Common myeloid progenitor, CD34-positive (primary cell): ENCODE measurements around the gene MAPK12.

Experiments used
- CTCF ChIA-PET: fragments of 350-600 bp; sonication (Branson Sonifier 250); formaldehyde crosslinking; loops from one replicate; lab custom pipeline; 2021; ENCODE audit warnings: antibody characterized with exemption; lab: Charles Lee
- POLR2A ChIA-PET: fragments of 350-600 bp; sonication (Branson Sonifier 250); formaldehyde crosslinking; loops from one replicate; lab custom pipeline; 2021; ENCODE audit warnings: antibody characterized with exemption; lab: Charles Lee
- DNase-seq, 3 donors: peaks; one replicate each; pipeline versions ENCODE4 v3.0.0 to v3.0.0-alpha.2; 2013
- H3K27ac ChIP-seq, 2 experiments: 1 replicate in 1 of 2; 2 replicates in 1 of 2; pipeline ENCODE4 v1.7.0; 2013; ENCODE audit warnings: inconsistent platforms in 2 of 2, low read length in 2 of 2, mild to moderate bottlenecking in 2 of 2, low read depth in 1 of 2, moderate library complexity in 1 of 2; ENCODE audit not compliant: severe bottlenecking in 2 of 2, insufficient read depth in 1 of 2, poor library complexity in 1 of 2
- H3K27me3 ChIP-seq, 5 experiments: replicated peaks in 2 of 5; 1 replicate in 3 of 5; 2 replicates in 2 of 5; pipeline versions ENCODE4 v1.6.1 to v1.7.0; 2013; ENCODE audit warnings: low read length in 4 of 5, mild to moderate bottlenecking in 2 of 5, moderate library complexity in 2 of 5, inconsistent platforms in 1 of 5; ENCODE audit not compliant: insufficient read depth in 5 of 5, control insufficient read depth in 4 of 5
- H3K36me3 ChIP-seq, 4 experiments: 1 replicate in 2 of 4; 2 replicates in 2 of 4; pipeline versions ENCODE4 v1.6.1 to v1.7.0; 2013; ENCODE audit warnings: low read length in 3 of 4, control low read depth in 1 of 4, mild to moderate bottlenecking in 1 of 4; ENCODE audit not compliant: control insufficient read depth in 4 of 4, insufficient read depth in 4 of 4
- H3K4me1 ChIP-seq, 4 experiments: 1 replicate in 3 of 4; 2 replicates in 1 of 4; pipeline versions ENCODE4 v1.6.1 to v1.7.1; 2013; ENCODE audit warnings: low read length in 3 of 4, mild to moderate bottlenecking in 3 of 4, control low read depth in 1 of 4, inconsistent platforms in 1 of 4, moderate library complexity in 1 of 4; ENCODE audit not compliant: control insufficient read depth in 4 of 4, insufficient read depth in 4 of 4; ENCODE audit errors: control extremely low read depth in 1 of 4
- H3K4me3 ChIP-seq, 7 experiments: 1 replicate in 4 of 7; 2 replicates in 3 of 7; pipeline versions ENCODE4 v1.5.1 to v1.7.0; 2013; ENCODE audit warnings: mild to moderate bottlenecking in 7 of 7, low read length in 6 of 7, moderate library complexity in 6 of 7, inconsistent platforms in 2 of 7, low read depth in 2 of 7, control low read depth in 1 of 7; ENCODE audit not compliant: insufficient read depth in 4 of 7, control insufficient read depth in 1 of 7; ENCODE audit errors: extremely low read depth in 1 of 7
- H3K9me3 ChIP-seq, 5 experiments: 1 replicate in 4 of 5; 2 replicates in 1 of 5; pipeline versions ENCODE4 v1.6.1 to v1.7.1; 2013; ENCODE audit warnings: low read length in 4 of 5, mild to moderate bottlenecking in 2 of 5, inconsistent platforms in 1 of 5, low read depth in 1 of 5, moderate library complexity in 1 of 5; ENCODE audit not compliant: control insufficient read depth in 4 of 5, insufficient read depth in 2 of 5; ENCODE audit errors: control extremely low read depth in 1 of 5
- WGBS: methylation state at CpG from one replicate; pipeline ENCODE4 v1.1.5; 2013; ENCODE audit not compliant: insufficient coverage; 5-methylcytosine and 5-hydroxymethylcytosine counted together

Gene MAPK12

DNA sequence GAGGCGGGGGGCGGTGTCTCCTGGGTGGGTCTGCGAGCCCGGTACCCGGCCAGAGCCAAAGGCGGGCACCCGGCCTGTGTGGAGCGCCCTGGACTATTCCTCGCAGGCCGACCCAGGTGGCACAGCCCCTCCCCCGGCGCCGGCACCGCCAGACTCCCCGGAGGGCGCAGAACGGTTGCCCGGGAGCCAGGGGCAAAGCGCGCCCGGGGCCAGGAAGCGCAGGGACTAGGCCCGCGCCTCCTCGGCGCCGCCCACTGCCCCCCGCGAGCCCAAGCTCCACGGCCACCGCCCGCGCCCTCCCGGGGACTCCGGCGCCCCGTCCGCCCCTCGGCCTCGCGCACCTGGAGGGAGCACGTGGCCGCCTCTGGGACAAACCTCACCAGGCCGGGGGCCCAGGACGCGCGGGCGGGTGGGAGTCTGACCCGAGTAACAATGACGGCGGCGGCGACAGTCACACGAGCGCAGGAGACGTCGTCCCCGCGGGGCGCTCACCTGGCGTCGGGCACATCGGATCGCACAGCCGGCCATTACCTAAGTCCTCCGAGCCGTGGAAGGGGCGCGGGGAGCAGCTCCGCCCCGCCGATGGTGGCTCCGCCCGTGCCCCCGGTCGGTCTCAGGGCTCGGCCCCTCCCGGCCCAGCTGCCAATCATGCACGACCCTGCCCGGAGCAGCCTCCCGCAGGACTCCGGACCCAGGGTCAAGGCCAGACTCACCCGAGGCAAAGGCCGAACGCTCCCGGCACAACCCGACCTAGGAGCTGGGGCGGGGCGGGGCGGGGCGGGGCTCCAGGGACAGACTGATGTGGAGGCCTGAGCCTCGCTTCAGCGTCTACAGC lies 38.5 kb upstream of the MAPK12 start:
- Histone ChIP-seq H3K36me3 (peaks cover 0 to 6% (median 0%) of the 10 kb centered on the region in 4 experiments), H3K4me3 (peak overlapping the region in 4 of 7 experiments; percentile 28 to 64 (median 54)), H3K9me3 (no peaks in the 10 kb centered on the region), H3K4me1 (peaks cover 0 to 73% (median 64%) of the 10 kb centered on the region in 4 experiments), H3K27me3 (no peaks in the 10 kb centered on the region), H3K27ac (no peak overlapping the region)
- WGBS: 26% methylated on average over 88 of the region's 93 CpGs
- ChIA-PET CTCF (interaction anchor here (0.6 to 6.0 kb wide), 8 partner anchors 12 to 51 kb away, joined by 3 to 32 read pairs (median 4); partner anchors contain the start of gene DENND6B), POLR2A (interaction anchor here (0.6 kb wide), 2 partner anchors 56 to 69 kb away, joined by 3 to 6 read pairs; no protein-coding TSS in a partner anchor)
- peak in 1 of 3 donors; percentile 24 for DNase-seq

GRCh38 chr22:50298937-50299784 lies 37.7 kb upstream of the MAPK12 start:
- POLR2A ChIA-PET: interaction anchor here (0.6 to 0.7 kb wide), 3 partner anchors 8 to 464 kb away, joined by 3 read pairs; partner anchors contain the start of gene PLXNB2
- Histone ChIP-seq H3K4me3 (peak overlapping the region in 4 of 7 experiments; percentile 28 to 64 (median 54)), H3K27ac (no peak overlapping the region), H3K9me3 (no peaks in the 10 kb centered on the region), H3K36me3 (peaks cover 0 to 6% (median 0%) of the 10 kb centered on the region in 4 experiments), H3K4me1 (peaks cover 0 to 71% (median 63%) of the 10 kb centered on the region in 4 experiments), H3K27me3 (no peaks in the 10 kb centered on the region)
- WGBS: 20% methylated on average over 30 of the region's 59 CpGs
- CTCF ChIA-PET: interaction anchor here (0.6 to 2.5 kb wide), 10 partner anchors 11 to 52 kb away, joined by 3 to 9 read pairs (median 4); partner anchors contain the start of gene DENND6B
- peak in 2 of 3 donors; percentile 56 to 66 for DNase-seq

DNA sequence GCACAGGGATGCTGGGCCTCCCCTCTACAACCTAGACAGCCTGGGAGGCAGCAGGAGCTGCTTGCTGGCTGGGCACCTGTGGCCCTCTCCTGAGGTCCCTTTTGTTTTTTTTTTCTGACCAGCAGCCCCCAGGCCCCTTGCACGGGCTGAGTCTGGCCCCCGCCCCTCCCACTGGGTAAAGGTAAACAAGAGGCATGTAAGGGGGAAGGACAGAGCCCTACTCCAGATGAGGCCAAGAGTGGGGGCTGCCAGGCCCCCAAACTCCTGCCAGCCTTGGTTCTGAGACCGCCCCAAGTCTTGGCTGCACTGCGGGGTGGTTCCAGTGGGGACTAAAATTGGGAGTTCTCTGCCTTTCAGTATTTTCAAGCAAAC lies 36.8 kb upstream of the MAPK12 start:
- Histone ChIP-seq H3K27me3 (no peaks in the 10 kb centered on the region), H3K9me3 (no peaks in the 10 kb centered on the region), H3K27ac (no peak overlapping the region), H3K4me1 (peaks cover 0 to 70% (median 63%) of the 10 kb centered on the region in 4 experiments), H3K4me3 (no peak overlapping the region), H3K36me3 (peaks cover 0 to 6% (median 0%) of the 10 kb centered on the region in 4 experiments)
- POLR2A ChIA-PET: interaction anchor here (0.6 to 0.7 kb wide), 2 partner anchors 9 to 342 kb away, joined by 3 read pairs; partner anchors contain the start of gene PLXNB2
- WGBS: 100% methylated on average over 3 of the region's 4 CpGs
- DNase-seq: no peak
- CTCF ChIA-PET: interaction anchor here (1.0 to 2.5 kb wide), 5 partner anchors 8 to 28 kb away, joined by 3 to 9 read pairs (median 3); partner anchors contain the start of gene DENND6B

GRCh38 chr22:50297510-50298265 lies 36.2 kb upstream of the MAPK12 start:
- 99% methylated on average over 16 of the region's 20 CpGs for WGBS
- ChIA-PET CTCF (interaction anchor here (1.3 to 3.9 kb wide), 6 partner anchors 9 to 44 kb away, joined by 3 to 17 read pairs (median 7); partner anchors contain the start of gene DENND6B), POLR2A (interaction anchor here (0.6 kb wide), 1 partner anchor 342 kb away, joined by 3 read pairs; no protein-coding TSS in a partner anchor)

DNA sequence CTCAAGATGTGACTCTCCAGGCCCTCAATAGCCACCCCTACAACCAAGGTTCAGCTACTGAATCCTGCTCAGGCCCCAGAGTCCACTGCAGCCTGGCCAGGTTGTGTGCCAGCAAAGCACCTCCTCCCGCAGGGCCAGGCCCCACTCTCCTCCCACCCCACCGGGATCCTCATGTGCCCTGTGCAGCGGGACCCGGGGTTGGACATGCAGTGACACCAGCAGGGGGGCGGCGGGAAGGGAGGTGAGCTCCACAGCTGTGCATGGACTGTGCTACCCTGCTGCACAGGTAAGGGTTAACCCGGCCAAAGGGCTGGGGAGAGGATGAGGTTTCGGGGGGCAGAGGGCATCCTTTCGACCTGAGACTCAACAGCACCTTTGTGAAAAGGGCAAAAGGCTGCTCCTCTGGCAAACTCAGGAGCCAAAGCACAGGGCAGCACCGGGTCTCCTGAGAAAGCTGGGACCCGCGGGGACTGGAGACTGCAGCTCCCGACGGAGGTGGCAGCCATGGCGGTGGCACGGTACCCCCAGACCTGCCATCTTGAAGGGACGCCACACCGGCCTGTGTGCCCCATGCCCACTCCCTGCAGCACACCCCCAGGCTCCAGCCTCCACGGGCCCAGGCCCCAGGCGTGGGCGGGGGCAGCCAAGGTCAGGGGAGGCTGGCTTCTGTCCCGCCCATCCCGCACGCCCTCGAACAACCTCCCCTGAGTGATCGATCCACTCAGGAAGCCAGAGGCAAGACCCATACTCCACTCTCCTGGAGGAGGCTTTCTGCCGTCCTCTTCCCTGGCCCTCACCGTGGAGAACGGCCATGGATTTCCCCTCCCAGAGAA lies 35.4 kb upstream of the MAPK12 start:
- H3K27me3 ChIP-seq: no peaks in the 10 kb centered on the region

More at GRCh38 chr22:50297510-50298265, 36.2 kb upstream of the MAPK12 start:
- H3K9me3 ChIP-seq: no peaks in the 10 kb centered on the region
- no peak overlapping the region for H3K27ac ChIP-seq
- peaks cover 0 to 6% (median 0%) of the 10 kb centered on the region in 4 experiments for H3K36me3 ChIP-seq
- peaks cover 0 to 68% (median 63%) of the 10 kb centered on the region in 4 experiments for H3K4me1 ChIP-seq
- H3K27me3 ChIP-seq: no peaks in the 10 kb centered on the region
- DNase-seq: no peak
- no peak overlapping the region for H3K4me3 ChIP-seq

More for the DNA sequence above, 35.4 kb upstream of the MAPK12 start:
- DNase-seq: no peak
- peaks cover 0 to 67% (median 63%) of the 10 kb centered on the region in 4 experiments for H3K4me1 ChIP-seq
- CTCF ChIA-PET: interaction anchor here (0.6 to 3.9 kb wide), 4 partner anchors 10 to 45 kb away, joined by 4 to 17 read pairs (median 7); no protein-coding TSS in a partner anchor
- no peak overlapping the region for H3K4me3 ChIP-seq
- no peak overlapping the region for H3K27ac ChIP-seq
- WGBS: 96% methylated on average over 25 of the region's 29 CpGs
- no peaks in the 10 kb centered on the region for H3K9me3 ChIP-seq
- peaks cover 0 to 6% (median 0%) of the 10 kb centered on the region in 4 experiments for H3K36me3 ChIP-seq
- POLR2A ChIA-PET: no interaction called here
